ENCODE data around the gene FSIP1. TPM values are rescaled to one million over a fixed set of nuclear protein-coding genes. Genes with fewer than 3 reads are reported as not detected.

FSIP1 gene
- total RNA-seq, 1 donor from 2014 or later = 0.53 TPM

DNA sequence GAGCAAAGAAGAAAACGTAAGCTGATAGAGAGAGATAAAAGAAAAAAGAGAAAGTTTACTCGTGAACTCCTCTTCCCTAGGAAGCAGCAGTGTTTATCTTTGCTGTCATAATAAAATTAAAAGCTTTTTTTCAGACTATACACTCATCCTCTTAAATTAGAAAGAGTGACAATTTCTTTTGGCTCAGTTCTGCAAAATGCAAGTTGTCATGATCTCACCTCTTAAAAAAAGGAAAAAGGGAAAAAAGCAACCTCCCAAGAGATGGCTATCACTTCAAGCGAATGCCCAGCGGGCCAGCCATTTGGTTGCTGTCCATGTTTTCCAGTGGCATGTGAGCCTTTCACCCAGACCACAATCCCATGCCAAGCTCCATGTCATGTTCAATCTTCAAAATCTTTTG is 208.8 kb downstream of the FSIP1 start:
- Mint-ChIP-seq H3K36me3 (ENCODE audit: low read depth) (no peaks in the 10 kb centered on the region), H3K27me3 (peaks cover 17% of the 10 kb centered on the region), H3K4me3 (no peak overlapping the region), H3K4me1 (no peaks in the 10 kb centered on the region), H3K9me3 (no peaks in the 10 kb centered on the region), H3K27ac (no peak overlapping the region)
- ATAC-seq (ENCODE audit: low read depth) (no peak), DNase-seq (no peak)
- CTCF ChIA-PET = no interaction called here
- TF ChIP-seq, protein P1, sequence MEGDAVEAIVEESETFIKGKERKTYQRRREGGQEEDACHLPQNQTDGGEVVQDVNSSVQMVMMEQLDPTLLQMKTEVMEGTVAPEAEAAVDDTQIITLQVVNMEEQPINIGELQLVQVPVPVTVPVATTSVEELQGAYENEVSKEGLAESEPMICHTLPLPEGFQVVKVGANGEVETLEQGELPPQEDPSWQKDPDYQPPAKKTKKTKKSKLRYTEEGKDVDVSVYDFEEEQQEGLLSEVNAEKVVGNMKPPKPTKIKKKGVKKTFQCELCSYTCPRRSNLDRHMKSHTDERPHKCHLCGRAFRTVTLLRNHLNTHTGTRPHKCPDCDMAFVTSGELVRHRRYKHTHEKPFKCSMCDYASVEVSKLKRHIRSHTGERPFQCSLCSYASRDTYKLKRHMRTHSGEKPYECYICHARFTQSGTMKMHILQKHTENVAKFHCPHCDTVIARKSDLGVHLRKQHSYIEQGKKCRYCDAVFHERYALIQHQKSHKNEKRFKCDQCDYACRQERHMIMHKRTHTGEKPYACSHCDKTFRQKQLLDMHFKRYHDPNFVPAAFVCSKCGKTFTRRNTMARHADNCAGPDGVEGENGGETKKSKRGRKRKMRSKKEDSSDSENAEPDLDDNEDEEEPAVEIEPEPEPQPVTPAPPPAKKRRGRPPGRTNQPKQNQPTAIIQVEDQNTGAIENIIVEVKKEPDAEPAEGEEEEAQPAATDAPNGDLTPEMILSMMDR (IDR thresholded peaks at IDR 0.05) = no peak
- POLR2A ChIA-PET = no interaction called here
- intact Hi-C loops (cut with micrococcal nuclease) = no loop called here

DNA sequence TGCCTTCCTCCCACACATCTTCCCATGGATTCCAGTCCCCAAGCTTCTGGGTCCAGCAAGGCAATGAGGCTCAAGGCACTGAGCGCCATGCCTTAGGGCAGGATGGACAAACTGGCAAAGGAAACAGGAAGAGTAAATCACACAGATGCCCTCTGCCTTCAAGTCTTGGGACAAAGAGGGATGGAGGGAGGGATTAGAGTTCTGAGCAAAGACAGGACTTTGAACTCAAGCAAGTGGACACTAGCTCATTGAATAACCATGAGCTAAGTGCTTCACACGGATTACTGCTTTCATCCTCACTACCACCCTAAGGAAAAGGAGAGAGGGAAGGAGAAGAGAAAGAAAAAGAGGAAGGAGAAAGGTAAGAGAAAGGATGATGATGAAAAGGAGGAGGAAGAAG is 209.4 kb downstream of the FSIP1 start:
- intact Hi-C loops (cut with micrococcal nuclease) = no loop called here
- no peaks in the 10 kb centered on the region for H3K36me3 Mint-ChIP-seq (ENCODE audit: low read depth)
- H3K9me3 Mint-ChIP-seq = no peaks in the 10 kb centered on the region
- no peak overlapping the region for H3K27ac Mint-ChIP-seq
- H3K4me1 Mint-ChIP-seq = no peaks in the 10 kb centered on the region
- ATAC-seq (ENCODE audit: low read depth) (no peak), DNase-seq (no peak)
- ChIA-PET CTCF (no interaction called here), POLR2A (no interaction called here)
- H3K27me3 Mint-ChIP-seq = peaks cover 12% of the 10 kb centered on the region
- H3K4me3 Mint-ChIP-seq = no peak overlapping the region
- TF ChIP-seq, protein P1 (IDR thresholded peaks at IDR 0.05) = no peak

DNA sequence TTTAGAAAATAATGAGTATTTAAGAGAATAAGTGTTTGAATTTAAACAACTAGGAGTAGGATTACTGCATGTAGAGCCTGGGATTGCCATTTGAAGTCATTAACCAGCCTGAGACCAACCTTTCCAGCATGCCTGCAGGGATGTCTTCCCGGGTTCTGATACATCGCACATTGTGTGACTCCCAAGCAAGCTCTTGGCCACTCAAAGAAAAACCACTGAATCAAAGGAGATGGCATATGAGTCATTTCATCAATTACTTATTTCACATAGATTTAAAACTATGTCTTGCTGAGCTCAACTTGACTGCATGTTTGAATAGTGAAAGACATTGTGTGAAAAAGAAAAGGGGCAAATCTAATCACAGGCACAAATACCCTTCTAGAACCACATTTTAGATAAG is 216.8 kb downstream of the FSIP1 start:
- ChIA-PET CTCF (no interaction called here), POLR2A (no interaction called here)
- no peak for DNase-seq
- intact Hi-C loops (cut with micrococcal nuclease) = no loop called here
- Mint-ChIP-seq H3K4me1 (no peaks in the 10 kb centered on the region), H3K9me3 (no peaks in the 10 kb centered on the region), H3K27me3 (no peaks in the 10 kb centered on the region), H3K4me3 (no peak overlapping the region), H3K27ac (no peak overlapping the region), H3K36me3 (ENCODE audit: low read depth) (no peaks in the 10 kb centered on the region)
- TF ChIP-seq, protein P1 (IDR thresholded peaks at IDR 0.05) = no peak
- ATAC-seq (ENCODE audit: low read depth) = no peak

- Mint-ChIP-seq H3K27ac (no peak overlapping the region), H3K36me3 (ENCODE audit: low read depth) (no peaks in the 10 kb centered on the region), H3K27me3 (no peaks in the 10 kb centered on the region), H3K4me3 (no peak overlapping the region), H3K9me3 (no peaks in the 10 kb centered on the region), H3K4me1 (no peaks in the 10 kb centered on the region)
- DNase-seq (no peak), ATAC-seq (ENCODE audit: low read depth) (no peak)
- ChIA-PET POLR2A (no interaction called here), CTCF (no interaction called here)
- TF ChIP-seq, protein P1 (IDR thresholded peaks at IDR 0.05) = no peak
- intact Hi-C loops (cut with micrococcal nuclease) = no loop called here
Measured at GRCh38 chr15:39564972-39565665, 217.5 kb downstream of the FSIP1 start.

- Mint-ChIP-seq H3K4me1 (no peaks in the 10 kb centered on the region), H3K4me3 (no peak overlapping the region), H3K36me3 (ENCODE audit: low read depth) (no peaks in the 10 kb centered on the region), H3K9me3 (no peaks in the 10 kb centered on the region), H3K27me3 (peaks cover 5% of the 10 kb centered on the region), H3K27ac (no peak overlapping the region)
- intact Hi-C loops (cut with micrococcal nuclease) = no loop called here
- CTCF ChIA-PET = no interaction called here
- no peak for DNase-seq
- TF ChIP-seq, protein P1 (IDR thresholded peaks at IDR 0.05) = no peak
- POLR2A ChIA-PET = no interaction called here
- no peak for ATAC-seq (ENCODE audit: low read depth)
Measured at GRCh38 chr15:39558421-39558820, 224.2 kb downstream of the FSIP1 start.
